Measurements from ENCODE around the gene SYTL3. TPM values are rescaled to one million over a fixed set of nuclear protein-coding genes. Genes with fewer than 3 reads are reported as not detected.
A peak's percentile ranks its signal among the peaks of the same experiment; 100 is the strongest.

Gene SYTL3
- total RNA-seq, 2 experiments from 2014 or later, result 151 to 163 TPM

GRCh38 chr6:158783167-158783450, 133.3 kb downstream of the SYTL3 start:
- intact Hi-C loops (cut with micrococcal nuclease), result no loop called here
- ATAC-seq (no peak), DNase-seq (no peak)
- Mint-ChIP-seq H3K27me3 (no peaks in the 10 kb centered on the region), H3K36me3 (ENCODE audit: low read depth) (peaks cover 76% of the 10 kb centered on the region), H3K9me3 (no peaks in the 10 kb centered on the region), H3K4me1 (ENCODE audit: low read depth) (peaks cover 25% of the 10 kb centered on the region), H3K27ac (no peak overlapping the region), H3K4me3 (no peak overlapping the region)
- ChIA-PET POLR2A (no interaction called here), CTCF (interaction anchor here (1.3 kb wide), 1 partner anchor 188 kb away, joined by 4 read pairs; no protein-coding TSS in a partner anchor)
- TF ChIP-seq CTCF (IDR thresholded peaks at IDR 0.05), result no peak

- Mint-ChIP-seq H3K27ac (no peak overlapping the region), H3K36me3 (ENCODE audit: low read depth) (peaks cover 77% of the 10 kb centered on the region), H3K4me1 (ENCODE audit: low read depth) (peaks cover 23% of the 10 kb centered on the region), H3K4me3 (no peak overlapping the region), H3K27me3 (no peaks in the 10 kb centered on the region), H3K9me3 (no peaks in the 10 kb centered on the region)
- TF ChIP-seq CTCF (IDR thresholded peaks at IDR 0.05), result no peak
- CTCF ChIA-PET, result no interaction called here
- POLR2A ChIA-PET, result no interaction called here
- intact Hi-C loops (cut with micrococcal nuclease), result no loop called here
- ATAC-seq (no peak), DNase-seq (no peak)
These were observed 134.0 kb downstream of the SYTL3 start for GRCh38 chr6:158783851-158784250.

DNA sequence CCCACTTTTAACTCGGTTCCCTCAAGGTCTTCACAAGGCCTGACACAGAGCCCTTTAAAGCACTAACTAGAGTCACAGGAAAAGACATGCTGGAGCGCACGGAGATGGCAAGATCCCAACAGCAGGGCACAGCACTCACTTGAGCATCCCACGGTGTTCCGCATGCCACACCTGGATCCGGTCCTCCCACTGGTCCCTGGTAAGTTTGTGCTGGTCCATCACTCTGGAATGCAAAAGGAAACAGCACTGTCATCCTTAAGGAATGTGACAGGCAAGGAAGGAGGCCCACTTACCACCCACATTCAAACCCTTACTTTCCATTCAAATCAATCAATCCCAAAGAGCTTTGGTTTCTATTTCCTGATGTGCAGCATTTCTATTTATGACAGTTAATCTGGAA, 134.7 kb downstream of the SYTL3 start:
- DNase-seq (no peak), ATAC-seq (no peak)
- intact Hi-C loops (cut with micrococcal nuclease), result no loop called here
- Mint-ChIP-seq H3K4me1 (ENCODE audit: low read depth) (peaks cover 24% of the 10 kb centered on the region), H3K27ac (no peak overlapping the region), H3K9me3 (no peaks in the 10 kb centered on the region), H3K27me3 (no peaks in the 10 kb centered on the region), H3K4me3 (no peak overlapping the region), H3K36me3 (ENCODE audit: low read depth) (peaks cover 79% of the 10 kb centered on the region)
- POLR2A ChIA-PET, result no interaction called here
- TF ChIP-seq CTCF (IDR thresholded peaks at IDR 0.05), result no peak
- CTCF ChIA-PET, result no interaction called here

DNA sequence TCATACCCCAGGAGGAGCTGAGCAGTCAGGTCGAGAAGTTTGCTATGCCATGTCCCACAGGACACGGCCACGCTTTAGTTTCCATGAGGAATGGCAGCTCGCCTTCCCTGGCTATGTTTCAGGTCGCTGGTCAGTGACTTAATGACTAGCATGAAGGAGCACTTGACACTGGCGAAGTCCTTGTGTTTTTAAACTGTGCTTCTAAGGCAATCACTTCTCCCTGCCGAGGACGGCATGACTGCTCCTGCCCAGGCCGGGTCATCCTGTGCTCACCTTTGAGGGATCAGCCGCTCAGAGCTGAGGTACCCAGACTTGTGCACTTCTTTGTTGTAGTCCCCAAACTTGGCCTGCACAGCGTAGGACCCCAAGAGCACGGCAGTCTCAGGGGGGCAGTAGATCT, 135.2 kb downstream of the SYTL3 start:
- no peak for TF ChIP-seq CTCF (IDR thresholded peaks at IDR 0.05)
- H3K4me1 Mint-ChIP-seq (ENCODE audit: low read depth), result peaks cover 30% of the 10 kb centered on the region
- no peaks in the 10 kb centered on the region for H3K9me3 Mint-ChIP-seq
- peaks cover 84% of the 10 kb centered on the region for H3K36me3 Mint-ChIP-seq (ENCODE audit: low read depth)
- intact Hi-C loops (cut with micrococcal nuclease), result no loop called here
- H3K27me3 Mint-ChIP-seq, result no peaks in the 10 kb centered on the region
- no peak overlapping the region for H3K27ac Mint-ChIP-seq
- no peak for DNase-seq
- no peak for ATAC-seq
- ChIA-PET POLR2A (interaction anchor here (1.3 kb wide), 1 partner anchor 21 kb away, joined by 3 read pairs; no protein-coding TSS in a partner anchor), CTCF (interaction anchor here (1.1 to 2.0 kb wide), 2 partner anchors 10 to 383 kb away, joined by 3 to 4 read pairs; no protein-coding TSS in a partner anchor)
- H3K4me3 Mint-ChIP-seq, result no peak overlapping the region

- no peaks in the 10 kb centered on the region for H3K27me3 Mint-ChIP-seq
- ChIA-PET CTCF (interaction anchor here (2.0 kb wide), 1 partner anchor 9 kb away, joined by 4 read pairs; no protein-coding TSS in a partner anchor), POLR2A (interaction anchor here (1.1 kb wide), 1 partner anchor 14 kb away, joined by 5 read pairs; no protein-coding TSS in a partner anchor)
- H3K4me3 Mint-ChIP-seq, result no peak overlapping the region
- H3K36me3 Mint-ChIP-seq (ENCODE audit: low read depth), result peaks cover 76% of the 10 kb centered on the region
- no peak for ATAC-seq
- no peak for DNase-seq
- TF ChIP-seq CTCF (IDR thresholded peaks at IDR 0.05), result no peak
- peaks cover 36% of the 10 kb centered on the region for H3K4me1 Mint-ChIP-seq (ENCODE audit: low read depth)
- no peaks in the 10 kb centered on the region for H3K9me3 Mint-ChIP-seq
- peak overlapping the region; percentile 11 for H3K27ac Mint-ChIP-seq
- intact Hi-C loops (cut with micrococcal nuclease), result no loop called here
These were observed 136.9 kb downstream of the SYTL3 start for GRCh38 chr6:158786645-158787304.
